K562 (cell line): Measurements from ENCODE around the gene DET1. TPM values are rescaled to one million over a fixed set of nuclear protein-coding genes. Genes with fewer than 3 reads are reported as not detected.

Experiments
- BCOR ChIP-seq: fragments of 450-650 bp; IDR thresholded peaks from 2 replicates; pipeline ENCODE4 v1.6.1; 2016
- FOXA3 ChIP-seq, 2 experiments: fragments of 450-650 bp in 1 of 2; sonication (generic) in 1 of 2; formaldehyde crosslinking; IDR thresholded peaks in 1 of 2; conservative IDR thresholded peaks in 1 of 2; 2 replicates each; pipeline versions ENCODE4 v1.4.0 to v1.8.0; 2020 to 2022; ENCODE audit warnings: mild to moderate bottlenecking in 2 of 2, missing genetic modification reagents in 1 of 2
- FOXK2 ChIP-seq, 2 experiments: fragments of 450-650 bp; IDR thresholded peaks in 1 of 2; conservative IDR thresholded peaks in 1 of 2; 2 replicates each; pipeline ENCODE4 v1.6.1; 2016; ENCODE audit warnings: low read depth in 2 of 2, mild to moderate bottlenecking in 1 of 2
- FOXM1 ChIP-seq, 2 experiments: fragments of 450-650 bp in 1 of 2; sonication (generic) in 1 of 2; formaldehyde crosslinking in 1 of 2; IDR thresholded peaks; 2 replicates each; pipeline versions ENCODE4 v1.6.1 to v1.9.0; 2017 to 2022; ENCODE audit warnings: low read depth in 2 of 2, mild to moderate bottlenecking in 2 of 2, missing genetic modification reagents in 1 of 2, moderate library complexity in 1 of 2
- HNRNPLL ChIP-seq: fragments of 200-400 bp; formaldehyde crosslinking; IDR thresholded peaks from 2 replicates; pipeline ENCODE4 v1.6.1; 2017; ENCODE audit warnings: low read length, low read depth, mild to moderate bottlenecking; ENCODE audit not compliant: poor library complexity, severe bottlenecking
- KDM1A ChIP-seq, 2 experiments: fragments of 450-650 bp; IDR thresholded peaks; 2 replicates each; pipeline ENCODE4 v1.6.1; 2016; ENCODE audit warnings: mild to moderate bottlenecking in 2 of 2
- MBD2 ChIP-seq: sonication (generic); IDR thresholded peaks from 2 replicates; pipeline ENCODE4 v1.6.1; 2016; ENCODE audit warnings: low read depth, borderline replicate concordance
- PCBP2 ChIP-seq: fragments of 200-400 bp; formaldehyde crosslinking; IDR thresholded peaks from 2 replicates; pipeline ENCODE4 v1.6.1; 2018; ENCODE audit warnings: low read length, low read depth, mild to moderate bottlenecking, moderate library complexity; ENCODE audit not compliant: poor library complexity, severe bottlenecking
- SMAD3 ChIP-seq: fragments of 450-650 bp; formaldehyde crosslinking; conservative IDR thresholded peaks from 2 replicates; pipeline ENCODE4 v1.4.0; 2020; ENCODE audit warnings: mild to moderate bottlenecking
- SMARCA4 ChIP-seq: fragments of 450-650 bp; IDR thresholded peaks from 2 replicates; pipeline ENCODE4 v1.6.1; 2016
- SP1 ChIP-seq: sonication (generic); formaldehyde crosslinking; IDR thresholded peaks from 2 replicates; pipeline ENCODE4 v1.8.1; 2022; ENCODE audit warnings: mild to moderate bottlenecking, missing genetic modification reagents
- TEAD1 ChIP-seq, 2 experiments: fragments of 450-650 bp in 1 of 2; sonication (generic) in 1 of 2; formaldehyde crosslinking; IDR thresholded peaks; 2 replicates each; pipeline versions ENCODE4 v1.4.0 to v1.8.0; 2020 to 2022; ENCODE audit warnings: mild to moderate bottlenecking in 2 of 2, missing genetic modification reagents in 1 of 2
- TOE1 ChIP-seq, 2 experiments: fragments of 450-650 bp in 1 of 2; sonication (generic) in 1 of 2; formaldehyde crosslinking in 1 of 2; IDR thresholded peaks; 2 replicates each; pipeline versions ENCODE4 v1.7.1 to v1.8.0; 2016 to 2022; ENCODE audit warnings: borderline replicate concordance in 2 of 2, mild to moderate bottlenecking in 2 of 2, antibody characterized with exemption in 1 of 2, inconsistent platforms in 1 of 2, low read depth in 1 of 2, missing genetic modification reagents in 1 of 2, moderate library complexity in 1 of 2
- ZC3H11A ChIP-seq: IDR thresholded peaks from 2 replicates; pipeline ENCODE4 v1.6.1; 2012; ENCODE audit warnings: low read depth, low read length, improper control_type of control experiment
- polyA plus RNA-seq, 8 experiments: library from polyadenylated mRNA; depleted of rRNA in 4 of 8; stranded (reverse) in 5 of 8; unstranded in 3 of 8; fragments of >200 nt; fragmentation: Nextera tagmentation in 2 of 8; fragmentation: Illumina TruSeq in 1 of 8; extraction: Ambion mirVana in 2 of 8; extraction: Trizol in 1 of 8; gene quantifications; 2 replicates each; pipeline versions ENCODE4 v1.2.1 to v1.2.3, GENCODE V29; 2011 to 2014; ENCODE audit warnings: inconsistent platforms in 1 of 8, missing spikeins in 1 of 8
- total RNA-seq, 7 experiments: library from RNA; depleted of rRNA in 6 of 7; stranded (reverse); fragments of >200 nt in 6 of 7; fragmentation: Illumina TruSeq in 2 of 7; extraction: Trizol in 2 of 7; gene quantifications; 2 replicates each; pipeline versions ENCODE4 v1.2.1 to v1.2.3, GENCODE V29; 2011 to 2021; ENCODE audit warnings: low replicate concordance in 1 of 7
- TF ChIP-seq, protein P1 (sequence below): fragments of 250-450 bp; sonication (Bioruptor Pico); IDR thresholded peaks from 2 replicates; pipeline ENCODE4 v1.4.0; 2020; ENCODE audit warnings: mild to moderate bottlenecking
- TF ChIP-seq, protein P2 (sequence below): fragments of 450-650 bp; formaldehyde crosslinking; IDR thresholded peaks from 2 replicates; pipeline ENCODE4 v1.4.0; 2020; ENCODE audit warnings: mild to moderate bottlenecking, moderate library complexity
- TF ChIP-seq, protein P3 (sequence below), 2 experiments: fragments of 450-650 bp in 1 of 2; sonication (generic) in 1 of 2; formaldehyde crosslinking in 1 of 2; IDR thresholded peaks in 1 of 2; conservative IDR thresholded peaks in 1 of 2; 2 replicates each; pipeline versions ENCODE4 v1.6.1 to v1.8.1; 2016 to 2023; ENCODE audit warnings: mild to moderate bottlenecking in 2 of 2, moderate library complexity in 2 of 2, inconsistent platforms in 1 of 2, missing genetic modification reagents in 1 of 2
- TF ChIP-seq, protein P4 (sequence below), 2 experiments: IDR thresholded peaks; 2 replicates each; pipeline ENCODE4 v1.6.1; 2012; ENCODE audit warnings: improper control_type of control experiment in 2 of 2, low read depth in 2 of 2, low read length in 2 of 2, borderline replicate concordance in 1 of 2

DET1 gene
- total and polyA plus RNA-seq, 9 of the 15 experiments (the other 6 are each of a cell fraction or from before 2014, with no cell fraction given): 4.2 to 8.1 (median 6.0) TPM

DNA sequence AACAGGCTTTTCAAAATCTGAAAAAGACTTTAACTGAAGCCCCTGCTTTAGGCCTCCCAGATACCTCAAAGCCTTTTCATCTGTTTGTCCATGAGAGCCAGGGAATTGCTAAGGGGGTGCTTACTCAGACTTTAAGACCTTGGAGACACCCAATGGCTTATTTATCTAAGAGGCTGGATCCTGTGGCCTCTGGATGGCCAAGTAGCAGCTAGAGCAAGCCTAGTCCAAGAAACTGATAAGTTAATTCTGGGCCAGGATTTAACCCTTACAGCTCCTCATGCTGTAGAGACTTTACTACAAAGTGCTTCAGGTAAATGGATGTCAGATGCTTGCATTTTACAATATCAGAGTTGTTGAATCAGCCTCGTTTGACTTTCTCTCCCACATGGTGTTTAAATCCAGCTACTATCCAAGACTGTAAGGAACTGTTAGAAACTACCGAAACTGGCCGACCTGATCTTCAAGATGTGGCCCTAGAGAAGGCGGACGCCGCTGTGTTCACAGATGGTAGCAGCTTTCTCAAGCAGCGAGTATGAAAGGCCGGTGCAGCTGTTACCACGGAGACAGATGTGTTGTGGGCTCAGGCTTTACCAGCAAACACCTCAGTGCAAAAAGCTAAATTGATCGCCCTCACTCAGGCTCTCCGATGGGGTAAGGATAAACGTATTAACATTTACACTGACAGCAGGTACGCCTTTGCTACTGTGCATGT, 3.3 kb downstream of the DET1 start (continued):
- TF ChIP-seq TEAD1 (CRISPR knock-in tag; IDR thresholded peaks at IDR 0.05): 0 out of 4 replicates have a peak, but pooled peaks of 1 of the 2 experiments have one; percentile 38
- TF ChIP-seq TOE1 (IDR thresholded peaks at IDR 0.05; ENCODE audit: borderline replicate concordance): peak; percentile 73; the same call in 1 of the 2 replicates
- TF ChIP-seq TOE1 (CRISPR knock-in tag; IDR thresholded peaks at IDR 0.05; ENCODE audit: borderline replicate concordance, low read depth): no peak
- TF ChIP-seq, protein P1, sequence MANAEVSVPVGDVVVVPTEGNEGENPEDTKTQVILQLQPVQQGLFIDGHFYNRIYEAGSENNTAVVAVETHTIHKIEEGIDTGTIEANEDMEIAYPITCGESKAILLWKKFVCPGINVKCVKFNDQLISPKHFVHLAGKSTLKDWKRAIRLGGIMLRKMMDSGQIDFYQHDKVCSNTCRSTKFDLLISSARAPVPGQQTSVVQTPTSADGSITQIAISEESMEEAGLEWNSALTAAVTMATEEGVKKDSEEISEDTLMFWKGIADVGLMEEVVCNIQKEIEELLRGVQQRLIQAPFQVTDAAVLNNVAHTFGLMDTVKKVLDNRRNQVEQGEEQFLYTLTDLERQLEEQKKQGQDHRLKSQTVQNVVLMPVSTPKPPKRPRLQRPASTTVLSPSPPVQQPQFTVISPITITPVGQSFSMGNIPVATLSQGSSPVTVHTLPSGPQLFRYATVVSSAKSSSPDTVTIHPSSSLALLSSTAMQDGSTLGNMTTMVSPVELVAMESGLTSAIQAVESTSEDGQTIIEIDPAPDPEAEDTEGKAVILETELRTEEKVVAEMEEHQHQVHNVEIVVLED (CRISPR knock-in tag): 0 out of 2 replicates have a peak, but pooled peaks have one; percentile 22
- TF ChIP-seq SMARCA4: 0 out of 2 replicates have a peak, but pooled peaks have one; percentile 11
- no peak for TF ChIP-seq ZC3H11A
- TF ChIP-seq KDM1A (IDR thresholded peaks at IDR 0.05): no peak
- TF ChIP-seq HNRNPLL: no peak
- TF ChIP-seq BCOR: no peak
- TF ChIP-seq PCBP2: no peak
- TF ChIP-seq SP1: no peak
- TF ChIP-seq FOXM1 (IDR thresholded peaks at IDR 0.05; ENCODE audit: low read depth): peak; percentile 44; the same call in 1 of the 2 replicates
- no peak for TF ChIP-seq FOXM1 (CRISPR knock-in tag; IDR thresholded peaks at IDR 0.05; ENCODE audit: low read depth)
- TF ChIP-seq, protein P2, sequence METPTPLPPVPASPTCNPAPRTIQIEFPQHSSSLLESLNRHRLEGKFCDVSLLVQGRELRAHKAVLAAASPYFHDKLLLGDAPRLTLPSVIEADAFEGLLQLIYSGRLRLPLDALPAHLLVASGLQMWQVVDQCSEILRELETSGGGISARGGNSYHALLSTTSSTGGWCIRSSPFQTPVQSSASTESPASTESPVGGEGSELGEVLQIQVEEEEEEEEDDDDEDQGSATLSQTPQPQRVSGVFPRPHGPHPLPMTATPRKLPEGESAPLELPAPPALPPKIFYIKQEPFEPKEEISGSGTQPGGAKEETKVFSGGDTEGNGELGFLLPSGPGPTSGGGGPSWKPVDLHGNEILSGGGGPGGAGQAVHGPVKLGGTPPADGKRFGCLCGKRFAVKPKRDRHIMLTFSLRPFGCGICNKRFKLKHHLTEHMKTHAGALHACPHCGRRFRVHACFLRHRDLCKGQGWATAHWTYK: no peak
- TF ChIP-seq, protein P3, sequence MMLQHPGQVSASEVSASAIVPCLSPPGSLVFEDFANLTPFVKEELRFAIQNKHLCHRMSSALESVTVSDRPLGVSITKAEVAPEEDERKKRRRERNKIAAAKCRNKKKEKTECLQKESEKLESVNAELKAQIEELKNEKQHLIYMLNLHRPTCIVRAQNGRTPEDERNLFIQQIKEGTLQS (IDR thresholded peaks at IDR 0.05): no peak
- TF ChIP-seq, protein P3 (CRISPR knock-in tag; conservative IDR thresholded peaks at IDR 0.05): no peak
- TF ChIP-seq, protein P4, sequence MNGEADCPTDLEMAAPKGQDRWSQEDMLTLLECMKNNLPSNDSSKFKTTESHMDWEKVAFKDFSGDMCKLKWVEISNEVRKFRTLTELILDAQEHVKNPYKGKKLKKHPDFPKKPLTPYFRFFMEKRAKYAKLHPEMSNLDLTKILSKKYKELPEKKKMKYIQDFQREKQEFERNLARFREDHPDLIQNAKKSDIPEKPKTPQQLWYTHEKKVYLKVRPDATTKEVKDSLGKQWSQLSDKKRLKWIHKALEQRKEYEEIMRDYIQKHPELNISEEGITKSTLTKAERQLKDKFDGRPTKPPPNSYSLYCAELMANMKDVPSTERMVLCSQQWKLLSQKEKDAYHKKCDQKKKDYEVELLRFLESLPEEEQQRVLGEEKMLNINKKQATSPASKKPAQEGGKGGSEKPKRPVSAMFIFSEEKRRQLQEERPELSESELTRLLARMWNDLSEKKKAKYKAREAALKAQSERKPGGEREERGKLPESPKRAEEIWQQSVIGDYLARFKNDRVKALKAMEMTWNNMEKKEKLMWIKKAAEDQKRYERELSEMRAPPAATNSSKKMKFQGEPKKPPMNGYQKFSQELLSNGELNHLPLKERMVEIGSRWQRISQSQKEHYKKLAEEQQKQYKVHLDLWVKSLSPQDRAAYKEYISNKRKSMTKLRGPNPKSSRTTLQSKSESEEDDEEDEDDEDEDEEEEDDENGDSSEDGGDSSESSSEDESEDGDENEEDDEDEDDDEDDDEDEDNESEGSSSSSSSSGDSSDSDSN (IDR thresholded peaks at IDR 0.05; ENCODE audit: borderline replicate concordance in 1 of 2, low read depth in 2 of 2, low read length in 2 of 2): 0 out of 4 replicates have a peak, but pooled peaks of 1 of the 2 experiments have one; percentile 20
- TF ChIP-seq FOXK2 (conservative IDR thresholded peaks at IDR 0.05 in 1 of 2, IDR thresholded peaks at IDR 0.05 in 1 of 2; ENCODE audit: low read depth in 2 of 2): peak in 1 of 2 experiments; percentile 67; a peak in 2 of 4 replicates
- peak in 1 of 2 experiments; percentile 86; a peak in 2 of 4 replicates for TF ChIP-seq FOXA3 (CRISPR knock-in tag; conservative IDR thresholded peaks at IDR 0.05 in 1 of 2, IDR thresholded peaks at IDR 0.05 in 1 of 2)
- TF ChIP-seq MBD2: no peak
- 0 out of 2 replicates have a peak, but pooled peaks have one; percentile 30 for TF ChIP-seq SMAD3 (CRISPR knock-in tag)
